GM12873 (cell line): ENCODE data around the gene ZNF367.

ENCODE experiments used
- CTCF ChIP-seq: IDR thresholded peaks from 2 replicates; pipeline ENCODE4 v1.5.1; 2012; ENCODE audit warnings: low read depth, mild to moderate bottlenecking, moderate library complexity, low read length, control low read depth; ENCODE audit not compliant: insufficient read depth; ENCODE audit errors: missing control alignments

The ZNF367 gene

GRCh38 chr9:96418083-96418919, at the start of gene ZNF367:
TSS of gene ZNF367 (minus strand) at chr9:96418370. CDS start at chr9:96418032, 338 bp downstream.
- no peak for TF ChIP-seq CTCF

GRCh38 chr9:96467784-96468183, 49.6 kb upstream of the ZNF367 start:
- no peak for TF ChIP-seq CTCF

DNA sequence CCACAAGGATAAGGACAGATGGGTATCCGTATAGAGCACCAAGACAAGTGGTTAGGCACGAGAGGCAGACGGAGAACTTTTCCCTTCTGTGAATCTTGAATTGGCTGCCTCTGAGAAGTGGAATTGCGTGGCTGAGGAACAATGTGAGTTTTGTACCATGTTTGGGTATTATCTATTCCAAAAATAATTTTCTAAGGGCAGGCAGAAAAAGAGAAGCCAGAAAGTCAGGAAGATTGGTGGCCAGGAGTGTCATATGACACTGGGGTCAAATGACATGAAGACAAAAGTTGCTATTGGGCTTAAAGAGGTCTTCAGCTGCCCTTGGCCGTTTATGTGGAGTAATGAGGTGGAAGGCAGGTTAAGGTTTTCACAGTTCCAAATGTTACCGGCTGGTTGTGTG, 46.3 kb upstream of the ZNF367 start:
- TF ChIP-seq CTCF, result no peak

DNA sequence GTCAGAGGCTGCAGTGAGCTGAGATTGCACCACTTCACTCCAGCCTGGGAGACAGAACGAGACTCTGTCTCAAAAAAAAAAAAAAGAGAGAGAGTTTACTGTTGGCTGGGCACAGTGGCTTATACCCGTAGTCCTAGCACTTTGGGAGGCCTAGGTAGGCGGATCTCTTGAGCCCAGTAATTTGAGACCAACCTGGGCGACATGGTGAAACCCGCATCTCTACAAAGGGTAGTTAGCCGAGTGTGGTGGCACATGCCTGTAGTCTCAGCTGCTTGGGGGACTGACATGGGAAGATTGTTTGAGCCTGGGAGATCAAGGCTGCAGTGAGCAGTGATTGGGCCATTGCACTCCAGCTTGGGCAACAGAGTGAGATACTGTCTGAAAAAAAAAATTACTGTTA, 44.4 kb upstream of the ZNF367 start:
- no peak for TF ChIP-seq CTCF

- TF ChIP-seq CTCF, result no peak
Observed at GRCh38 chr9:96461336-96461735, 43.2 kb upstream of the ZNF367 start.

DNA sequence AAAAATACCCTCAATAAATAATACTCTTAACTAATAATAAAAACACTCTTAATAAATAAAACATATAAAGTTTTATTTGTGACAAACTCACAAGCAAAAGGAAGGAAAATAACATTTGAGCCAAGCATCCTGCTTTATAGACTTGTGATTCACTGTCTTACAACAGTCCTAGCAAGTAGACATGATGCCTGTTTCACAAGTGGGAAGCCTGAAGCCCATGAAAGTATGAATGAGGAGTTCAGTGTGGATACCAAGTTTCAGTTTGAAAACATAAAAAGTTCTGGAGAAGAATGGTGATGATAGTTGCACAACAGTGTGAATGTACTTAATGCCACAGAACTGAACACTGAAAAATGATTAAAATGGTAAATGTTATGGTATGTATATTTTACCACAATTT, 42.7 kb upstream of the ZNF367 start:
- TF ChIP-seq CTCF, result no peak

DNA sequence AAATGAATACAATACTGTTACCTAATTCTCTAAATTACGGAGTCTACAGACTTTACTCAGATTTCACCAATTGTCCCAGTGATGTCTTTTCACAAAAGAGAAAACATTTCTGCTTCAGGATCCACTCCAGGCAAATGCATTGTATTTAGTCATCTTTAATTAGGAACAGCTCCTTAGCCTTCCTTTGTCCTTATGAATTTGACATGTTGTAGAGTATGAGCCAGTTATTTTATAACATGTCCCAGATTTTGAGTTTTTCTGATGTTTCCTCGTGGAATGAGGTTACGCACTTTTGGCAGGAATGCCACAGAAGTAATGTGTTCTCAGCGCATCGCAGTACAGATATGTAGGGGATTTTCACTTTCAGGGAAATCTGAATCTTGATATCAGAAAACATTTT, 42.3 kb upstream of the ZNF367 start:
- TF ChIP-seq CTCF, result no peak
